ENCODE results near the gene HDAC2. TPM values are rescaled to one million over a fixed set of nuclear protein-coding genes. Genes with fewer than 3 reads are reported as not detected.
"Not testable (repeated sequence)": the region's sequence is repeated elsewhere in the genome, so short reads cannot be mapped to it uniquely, and the experiment has no call there.

HDAC2 gene
- 157 TPM for polyA plus RNA-seq (2012; ENCODE audit: insufficient read depth, insufficient read length, low read depth)

DNA sequence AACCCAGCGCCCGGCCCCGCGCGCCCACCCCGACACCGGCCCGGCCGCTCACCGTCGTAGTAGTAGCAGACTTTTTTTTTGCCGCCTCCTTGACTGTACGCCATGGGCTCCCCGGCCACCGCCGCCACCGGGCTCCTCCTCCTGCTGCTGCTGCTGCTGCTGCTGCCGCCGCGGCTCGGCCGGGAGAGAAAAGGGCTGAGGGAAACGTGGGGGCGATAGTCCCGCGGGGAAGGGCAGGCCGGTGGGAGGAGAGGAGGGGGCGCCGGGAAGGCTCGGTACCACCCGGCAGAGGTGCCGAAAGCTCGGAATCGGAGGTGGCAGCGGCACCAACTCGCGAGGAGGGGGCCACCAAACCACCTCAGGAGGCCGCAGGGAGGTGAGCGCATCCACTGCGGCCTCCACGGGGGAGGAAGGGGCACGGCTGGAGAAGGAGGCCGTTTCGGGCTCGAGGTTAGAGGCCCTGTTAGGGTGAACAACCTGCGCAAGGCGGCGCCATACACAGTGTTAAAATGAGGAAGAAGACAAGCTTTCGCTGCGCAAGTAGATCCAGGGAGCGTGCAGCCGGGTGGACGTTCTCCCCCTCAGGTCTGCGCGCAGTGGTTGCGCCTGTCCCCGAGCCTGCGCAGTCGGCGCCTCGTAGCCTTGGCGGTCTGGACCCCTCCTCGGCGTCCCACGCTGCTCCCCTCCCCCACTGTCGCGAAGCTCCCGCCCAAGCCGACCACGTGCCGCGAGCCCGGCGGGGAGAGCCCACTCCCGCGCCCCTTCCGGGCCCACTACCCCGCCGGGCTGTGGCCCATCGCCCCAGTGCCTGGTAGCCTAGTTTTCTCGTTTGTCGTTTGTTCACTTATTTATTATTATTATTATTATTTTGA, at the start of gene HDAC2:
HDAC2 (minus strand) TSS at position 344 of the 872 bp plus-strand sequence; CDS start at position 104, 240 bp downstream.
- peak; percentile 16 for TF ChIP-seq CTCF (IDR thresholded peaks at IDR 0.05; ENCODE audit: low read depth, low read length)
- peak; percentile 92 for DNase-seq
- no peaks in the 10 kb centered on the region for H3K4me1 ChIP-seq
- no peaks in the 10 kb centered on the region for H3K9me3 ChIP-seq
- no peaks in the 10 kb centered on the region for H3K27me3 ChIP-seq
- H3K36me3 ChIP-seq: no peaks in the 10 kb centered on the region; the same call in 1 of the 2 replicates
- H3K4me3 ChIP-seq (ENCODE audit: low read depth, low read length): peak within 1 kb of the TSS; percentile 71

GRCh38 chr6:114020196-114020595, 49.2 kb upstream of the HDAC2 start:
- Histone ChIP-seq H3K4me3 (ENCODE audit: low read depth, low read length) (no peak overlapping the region), H3K27me3 (no peaks in the 10 kb centered on the region), H3K36me3 (no peaks in the 10 kb centered on the region), H3K4me1 (no peaks in the 10 kb centered on the region), H3K9me3 (no peaks in the 10 kb centered on the region)
- no peak for TF ChIP-seq CTCF (IDR thresholded peaks at IDR 0.05; ENCODE audit: low read depth, low read length)
- no peak for DNase-seq

DNA sequence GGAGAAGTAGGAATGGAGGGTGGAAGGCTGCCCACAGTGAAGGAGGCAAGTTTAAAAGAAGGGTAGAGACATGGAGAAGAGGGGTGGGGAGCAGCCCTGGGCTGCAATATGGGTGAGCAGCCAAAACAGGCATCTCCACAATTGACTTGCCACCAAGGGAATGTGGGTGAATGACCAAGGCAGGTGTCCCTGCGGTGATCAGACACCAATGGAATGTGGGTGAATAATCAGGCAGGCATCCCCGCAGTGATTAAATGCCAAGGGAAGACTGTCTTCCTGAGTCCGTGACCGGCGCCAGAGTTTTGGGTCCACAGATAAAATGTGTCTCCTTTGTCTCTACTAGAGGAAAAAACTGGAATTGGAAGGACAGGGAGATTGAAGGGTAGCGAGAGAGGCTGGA, 46.2 kb upstream of the HDAC2 start:
- not testable (repeated sequence) for DNase-seq; H3K9me3 ChIP-seq; H3K36me3 ChIP-seq; H3K4me3 ChIP-seq (ENCODE audit: low read depth, low read length); H3K27me3 ChIP-seq; H3K4me1 ChIP-seq

GRCh38 chr6:114014106-114014505, 43.2 kb upstream of the HDAC2 start:
- not testable (repeated sequence) for H3K9me3 ChIP-seq; H3K27me3 ChIP-seq; H3K36me3 ChIP-seq; H3K4me1 ChIP-seq; DNase-seq; H3K4me3 ChIP-seq (ENCODE audit: low read depth, low read length)

DNA sequence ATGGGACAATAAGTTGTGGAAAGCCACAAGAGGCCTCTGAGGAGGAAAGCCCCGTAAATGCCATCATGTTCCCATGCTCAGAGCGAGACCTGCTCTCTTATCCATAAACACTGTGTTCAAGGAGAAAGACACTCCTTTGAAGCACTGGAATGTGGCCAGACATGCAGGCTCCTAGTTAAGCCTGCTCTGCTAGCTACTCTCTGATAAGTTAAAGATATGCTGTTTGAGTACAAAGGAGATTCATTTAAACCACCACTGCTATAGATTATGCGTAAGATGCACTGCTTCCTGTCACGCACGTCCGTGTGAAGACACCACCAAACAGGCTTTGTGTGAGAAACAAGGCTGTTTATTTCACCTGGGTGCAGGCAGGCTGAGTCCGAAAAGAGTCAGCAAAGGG, 40.5 kb upstream of the HDAC2 start:
- H3K27me3 ChIP-seq; H3K9me3 ChIP-seq; H3K4me1 ChIP-seq; H3K36me3 ChIP-seq; H3K4me3 ChIP-seq (ENCODE audit: low read depth, low read length); DNase-seq: not testable (repeated sequence)

DNA sequence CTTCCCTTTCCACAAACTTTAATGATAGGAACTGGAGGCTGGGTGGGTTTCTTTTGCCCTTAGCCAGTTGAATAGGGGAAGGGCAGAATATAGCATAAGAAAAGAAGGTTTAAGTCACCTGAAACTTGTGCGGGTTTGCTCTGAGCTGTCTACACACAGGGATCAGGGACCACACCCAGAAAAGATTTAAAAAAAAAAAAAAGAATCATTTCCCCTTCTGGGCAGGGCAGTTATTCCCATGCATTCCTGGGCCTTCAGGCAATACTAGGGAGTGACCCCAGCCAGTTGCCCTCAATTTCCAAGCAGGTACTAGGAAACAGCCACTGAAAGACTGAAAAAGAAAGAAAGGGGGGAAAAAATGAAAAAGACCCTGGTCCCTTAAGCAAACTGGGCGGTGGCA, 39.6 kb upstream of the HDAC2 start:
- Histone ChIP-seq H3K4me3 (ENCODE audit: low read depth, low read length) (no peak overlapping the region), H3K9me3 (no peaks in the 10 kb centered on the region), H3K4me1 (no peaks in the 10 kb centered on the region), H3K27me3 (no peaks in the 10 kb centered on the region), H3K36me3 (no peaks in the 10 kb centered on the region)
- DNase-seq: no peak
- TF ChIP-seq CTCF (IDR thresholded peaks at IDR 0.05; ENCODE audit: low read depth, low read length): no peak

DNA sequence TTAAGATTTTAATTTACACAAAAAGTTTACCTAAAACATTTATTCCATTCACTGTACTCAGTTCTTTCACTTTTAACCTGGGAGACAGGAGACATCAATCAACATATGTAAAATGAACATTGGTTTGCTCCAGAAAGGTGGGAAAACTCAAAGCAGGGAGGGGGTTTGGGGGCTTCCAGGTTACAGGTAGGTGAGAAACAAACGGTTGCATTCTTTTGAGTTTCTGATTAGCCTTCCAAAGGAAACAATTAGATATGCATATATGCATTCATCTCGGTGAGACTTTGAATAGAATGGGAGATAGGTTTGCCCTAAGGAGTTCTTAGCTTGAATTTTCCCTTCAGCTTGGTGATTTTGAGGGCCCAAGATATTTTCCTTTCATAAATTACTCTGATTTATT, 38.2 kb upstream of the HDAC2 start:
- no peak for TF ChIP-seq CTCF (IDR thresholded peaks at IDR 0.05; ENCODE audit: low read depth, low read length)
- no peak overlapping the region for H3K4me3 ChIP-seq (ENCODE audit: low read depth, low read length)
- H3K9me3 ChIP-seq: no peaks in the 10 kb centered on the region
- no peaks in the 10 kb centered on the region for H3K36me3 ChIP-seq
- H3K27me3 ChIP-seq: no peaks in the 10 kb centered on the region
- H3K4me1 ChIP-seq: no peaks in the 10 kb centered on the region
- no peak for DNase-seq

Data from BE2C (cell line).